GM23248 (cell line): ENCODE results near the gene PTPRA.

Source experiments
- EZH2 ChIP-seq: fragments of 200-600 bp; sonication (generic); IDR thresholded peaks from 2 replicates; pipeline ENCODE4 v1.6.1; 2018; ENCODE audit warnings: antibody characterized with exemption, mild to moderate bottlenecking; ENCODE audit not compliant: insufficient read depth, poor library complexity, severe bottlenecking
- EZH2phosphoT487 ChIP-seq: fragments of 200-600 bp; sonication (generic); IDR thresholded peaks from 2 replicates; pipeline ENCODE4 v1.6.1; 2018; ENCODE audit warnings: antibody characterized with exemption, moderate library complexity, mild to moderate bottlenecking, low read depth; ENCODE audit not compliant: insufficient read depth

DNA sequence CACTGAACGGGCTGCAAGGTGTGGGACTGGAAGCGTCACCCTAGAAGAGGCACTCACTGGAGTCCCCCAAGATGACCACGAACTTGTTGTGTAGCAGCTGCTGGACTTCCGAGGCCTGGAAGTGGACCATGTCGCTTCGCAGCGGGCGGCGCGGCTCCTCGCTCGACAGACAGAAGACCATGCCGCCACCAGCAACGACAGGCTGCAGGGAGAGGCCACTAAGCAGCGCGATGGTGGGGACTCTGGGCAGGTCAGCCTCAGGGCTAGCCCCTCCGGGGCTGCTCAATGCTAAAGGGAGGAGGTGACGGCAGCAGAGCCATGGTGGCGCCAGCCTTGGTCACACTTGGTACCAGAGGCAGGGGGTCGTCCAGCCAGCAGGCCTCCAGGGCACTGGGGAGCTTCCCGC, 33.5 kb upstream of the PTPRA start:
- TF ChIP-seq EZH2 (no peak), EZH2phosphoT487 (no peak)
